ENCODE measurements around the gene ITIH5.

ITIH5 gene

DNA sequence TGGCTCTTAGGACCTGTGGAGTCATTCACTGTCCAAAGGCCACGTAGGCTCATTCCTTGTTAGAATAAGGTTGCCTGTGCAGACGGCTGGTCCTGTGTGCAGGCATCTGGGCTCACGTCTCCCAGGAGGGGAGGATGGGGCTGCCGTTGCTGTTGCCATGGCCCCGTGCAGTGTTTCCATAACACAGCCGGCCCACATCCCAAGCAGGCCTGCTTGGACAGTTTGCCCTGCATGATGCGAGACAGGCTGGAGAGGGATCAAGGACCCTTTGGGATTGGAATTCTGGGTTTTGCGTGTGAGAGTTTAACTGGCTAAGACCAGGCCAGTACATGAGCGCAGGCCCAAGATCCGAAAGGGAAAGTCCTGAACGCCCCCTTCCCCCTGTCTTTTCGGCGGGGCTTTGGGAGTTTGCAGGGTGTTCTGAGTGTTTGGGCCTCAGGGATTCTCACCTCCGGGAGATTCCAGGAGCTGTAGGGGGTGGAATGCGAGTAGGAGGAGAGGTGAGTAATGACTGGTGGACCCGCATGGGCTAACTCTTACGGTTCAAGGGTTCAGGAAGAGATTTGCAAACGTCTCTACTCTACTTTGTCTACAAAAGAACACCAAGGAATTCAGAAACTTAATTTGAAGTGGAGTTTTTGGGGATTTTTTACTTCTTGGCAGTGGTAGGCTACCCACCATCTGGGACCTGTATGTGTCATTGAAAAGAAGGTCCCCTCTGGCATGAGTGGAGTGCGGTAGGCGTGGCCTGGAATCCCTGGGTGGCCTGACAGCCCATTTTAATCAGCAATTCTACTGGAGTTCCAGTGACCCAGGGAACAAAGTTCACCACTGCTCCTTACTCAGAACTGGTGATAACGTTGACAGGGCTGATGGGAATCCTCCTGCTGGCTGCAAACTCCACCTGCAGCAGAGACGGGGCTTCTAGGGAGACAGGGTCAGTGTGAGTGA is 125.4 kb downstream of the ITIH5 start:
- Mint-ChIP-seq H3K4me1 (peaks cover 18% of the 10 kb centered on the region), H3K27ac (peak overlapping the region in 1 of 2 donors; percentile 14), H3K27me3 (no peaks in the 10 kb centered on the region), H3K4me3 (no peak overlapping the region), H3K9me3 (peaks cover 6 to 14% of the 10 kb centered on the region in 2 donors)
- DNase-seq (no peak), ATAC-seq (no peak)

DNA sequence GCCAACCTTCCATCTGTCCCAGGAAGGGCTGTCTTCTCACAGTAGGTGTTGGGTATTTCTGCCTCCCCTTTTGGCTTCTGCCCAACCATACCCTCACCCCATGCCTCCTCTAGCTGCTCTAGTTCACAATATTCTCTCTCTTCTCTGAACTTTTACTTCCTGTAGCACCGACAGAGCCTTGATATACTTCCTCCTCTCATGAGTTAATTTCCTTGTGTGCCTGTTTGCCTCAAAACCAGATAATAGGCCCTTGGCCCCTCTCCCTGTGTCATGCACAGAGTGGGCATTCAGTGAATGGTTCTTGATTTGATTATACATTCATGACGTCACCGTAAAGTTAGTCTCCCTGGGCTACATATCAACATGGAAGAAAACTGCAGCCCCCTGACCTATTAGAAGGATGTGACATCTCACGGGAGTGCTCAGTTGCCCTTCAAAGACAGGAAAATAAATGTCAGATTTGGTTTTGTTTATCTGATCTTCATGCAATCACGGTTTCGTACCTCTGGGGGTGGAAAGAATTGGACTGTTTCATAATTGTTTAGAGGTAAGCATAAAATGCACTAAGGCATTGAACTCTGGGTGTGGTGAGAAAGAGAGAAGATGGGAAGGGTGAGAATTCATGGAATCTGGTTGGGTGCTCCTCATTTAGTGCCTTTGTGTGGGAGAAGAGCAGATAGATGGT is 127.7 kb downstream of the ITIH5 start:
- peak overlapping the region in 1 of 2 donors; percentile 51 for H3K4me3 Mint-ChIP-seq
- peaks cover 18% of the 10 kb centered on the region for H3K4me1 Mint-ChIP-seq
- H3K9me3 Mint-ChIP-seq: peaks cover 6 to 14% of the 10 kb centered on the region in 2 donors
- H3K27me3 Mint-ChIP-seq: no peaks in the 10 kb centered on the region
- DNase-seq: peak in 1 of 2 donors; percentile 12
- ATAC-seq: peak; percentile 74
- H3K27ac Mint-ChIP-seq: peak overlapping the region; percentile 85 to 96

DNA sequence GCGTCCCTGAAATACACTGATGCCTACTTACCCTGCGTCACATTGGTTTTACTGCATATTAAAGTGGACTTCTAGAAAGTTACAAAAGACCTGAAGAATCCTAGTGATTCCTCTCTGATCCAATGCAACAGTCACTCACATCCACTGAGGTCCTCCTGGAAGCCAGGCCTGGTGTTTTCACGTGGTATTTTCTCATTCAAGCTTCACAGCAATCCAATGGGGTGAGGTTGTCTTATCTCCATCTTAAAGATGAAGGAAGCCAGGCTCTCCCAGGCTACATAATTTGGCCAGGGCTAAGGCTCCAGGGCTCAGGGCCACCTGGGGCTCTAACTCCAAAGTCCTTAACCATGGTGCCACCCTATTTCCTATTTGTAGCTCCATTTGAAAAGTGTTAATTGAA is 129.6 kb downstream of the ITIH5 start:
- peaks cover 6 to 14% of the 10 kb centered on the region in 2 donors for H3K9me3 Mint-ChIP-seq
- no peak overlapping the region for H3K27ac Mint-ChIP-seq
- DNase-seq (no peak), ATAC-seq (no peak)
- H3K4me3 Mint-ChIP-seq: no peak overlapping the region
- H3K27me3 Mint-ChIP-seq: no peaks in the 10 kb centered on the region
- H3K4me1 Mint-ChIP-seq: peaks cover 18% of the 10 kb centered on the region

DNA sequence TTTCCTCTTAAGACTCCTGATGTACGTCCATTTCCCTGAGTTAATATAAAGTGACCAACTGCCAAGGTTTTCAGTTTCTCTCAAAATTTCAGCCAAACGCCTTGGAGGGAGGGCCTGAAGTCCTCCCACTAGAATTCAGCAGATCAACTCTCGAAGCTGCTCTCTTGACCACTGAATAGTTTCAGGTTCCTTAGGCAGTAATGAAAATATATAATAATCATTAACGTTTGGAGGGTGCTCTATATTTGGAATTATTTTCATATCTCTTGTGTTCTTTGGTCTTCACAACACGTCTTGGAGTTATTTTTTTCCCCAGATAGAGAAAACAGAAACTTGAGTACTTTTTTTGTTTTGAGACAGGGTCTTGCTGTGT is 132.3 kb downstream of the ITIH5 start:
- no peak overlapping the region for H3K4me3 Mint-ChIP-seq
- peaks cover 13% of the 10 kb centered on the region for H3K4me1 Mint-ChIP-seq
- peaks cover 12% of the 10 kb centered on the region for H3K27me3 Mint-ChIP-seq
- H3K9me3 Mint-ChIP-seq: peaks cover 6 to 14% of the 10 kb centered on the region in 2 donors
- DNase-seq: no peak
- no peak for ATAC-seq
- H3K27ac Mint-ChIP-seq: no peak overlapping the region

DNA sequence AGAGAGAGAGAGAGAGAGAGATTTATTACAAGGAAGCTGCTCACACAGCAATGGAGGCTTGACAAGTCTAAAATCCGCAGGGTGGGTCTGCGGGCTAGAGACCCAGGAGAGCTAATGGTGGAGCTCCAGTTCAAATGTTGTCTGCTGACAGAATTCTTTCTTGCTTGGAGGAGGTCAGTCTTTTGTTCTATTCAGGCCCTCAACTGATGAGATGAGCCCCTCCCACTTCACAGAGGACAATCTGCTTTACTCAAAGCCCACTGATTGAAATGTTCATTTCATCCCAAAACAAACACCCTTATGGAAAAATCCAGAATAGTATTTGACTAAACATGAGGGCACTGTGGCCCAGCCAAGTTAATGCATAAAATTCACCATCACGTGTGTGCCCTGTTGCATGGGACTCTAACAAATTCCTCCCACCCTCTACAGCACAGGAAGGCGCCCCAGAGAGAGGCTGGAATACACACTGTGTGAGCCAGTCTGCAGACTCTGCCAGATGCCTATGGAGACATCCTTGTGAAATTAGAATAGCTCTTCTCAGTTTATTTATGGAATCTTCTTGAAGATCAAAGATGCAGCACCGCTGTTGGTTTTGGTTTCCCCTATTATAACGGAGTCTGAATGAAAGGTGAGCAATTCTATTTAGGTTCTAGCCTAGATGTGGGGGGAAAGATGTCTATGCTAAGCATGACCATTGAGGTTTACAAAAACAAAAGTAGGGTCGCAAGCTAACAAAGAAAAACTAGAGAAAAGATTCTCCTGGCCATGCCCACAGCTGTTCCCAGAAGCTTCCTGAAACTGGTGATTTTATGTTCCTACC is 132.9 kb downstream of the ITIH5 start:
- H3K4me3 Mint-ChIP-seq: no peak overlapping the region
- no peak overlapping the region for H3K27ac Mint-ChIP-seq
- ATAC-seq (no peak), DNase-seq (no peak)
- peaks cover 12% of the 10 kb centered on the region for H3K27me3 Mint-ChIP-seq
- H3K4me1 Mint-ChIP-seq: peaks cover 7% of the 10 kb centered on the region
- H3K9me3 Mint-ChIP-seq: peaks cover 1 to 9% of the 10 kb centered on the region in 2 donors

DNA sequence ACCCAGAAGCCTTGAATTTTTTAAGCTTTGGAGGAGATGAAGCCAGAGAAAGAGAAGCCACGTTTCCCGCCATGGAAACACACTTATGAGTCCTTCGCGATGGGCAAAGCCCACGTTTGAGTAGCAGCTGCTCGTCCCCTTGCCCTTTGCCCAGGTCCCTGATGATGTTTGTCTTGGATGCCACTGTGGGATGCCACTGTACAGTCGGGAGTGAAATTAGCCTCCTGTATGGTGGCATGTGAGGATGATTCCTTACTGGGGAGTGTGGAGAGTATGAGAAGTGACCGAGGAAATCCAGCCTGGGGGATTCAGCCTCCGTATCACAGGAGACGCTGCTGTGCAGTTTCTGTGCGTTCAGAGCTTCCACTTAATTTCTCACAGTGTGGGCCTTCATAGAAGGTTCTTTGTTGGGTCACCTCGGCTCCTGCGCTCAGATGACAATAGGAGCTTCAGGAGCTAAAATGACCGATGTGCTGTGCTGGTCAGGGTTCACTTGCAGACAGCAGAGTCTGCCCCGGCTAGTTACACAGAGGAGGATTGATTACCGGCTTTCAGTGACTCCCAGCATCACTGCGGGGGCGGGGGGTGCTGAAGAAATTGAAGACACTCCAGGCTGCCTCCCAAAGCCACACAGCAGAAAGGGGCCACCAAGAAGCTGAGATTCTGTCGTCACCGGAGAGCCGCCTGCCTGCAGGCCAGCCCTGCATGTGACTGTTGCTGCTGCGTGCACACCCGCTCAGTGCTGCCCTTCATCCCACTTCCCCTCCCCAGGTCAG is 133.9 kb downstream of the ITIH5 start:
- Mint-ChIP-seq H3K9me3 (no peaks in the 10 kb centered on the region), H3K27me3 (peaks cover 12% of the 10 kb centered on the region), H3K27ac (no peak overlapping the region), H3K4me1 (no peaks in the 10 kb centered on the region), H3K4me3 (no peak overlapping the region)
- no peak for ATAC-seq
- no peak for DNase-seq

DNA sequence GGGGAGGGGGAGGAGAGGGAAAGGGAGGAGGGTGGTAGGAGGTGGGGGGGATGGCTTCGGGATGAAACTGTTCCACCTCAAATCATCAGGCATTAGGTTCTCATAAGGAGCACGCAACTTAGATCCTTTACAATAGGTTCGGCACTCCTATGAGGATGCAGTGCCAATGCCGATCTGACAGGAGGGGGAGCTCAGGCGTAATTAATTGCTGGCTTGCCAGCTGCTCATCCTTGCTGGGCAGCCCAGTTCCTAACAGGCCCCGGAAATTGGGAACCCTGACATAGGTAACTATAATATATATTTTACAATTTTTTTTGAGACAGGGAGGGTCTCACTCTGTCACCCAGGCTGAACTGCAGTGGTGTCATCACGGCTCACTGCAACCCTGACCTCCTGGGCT is 137.1 kb downstream of the ITIH5 start:
- Mint-ChIP-seq H3K4me3 (no peak overlapping the region), H3K27me3 (peaks cover 12% of the 10 kb centered on the region), H3K4me1 (peaks cover 7% of the 10 kb centered on the region), H3K27ac (no peak overlapping the region), H3K9me3 (no peaks in the 10 kb centered on the region)
- no peak for ATAC-seq
- DNase-seq: no peak

DNA sequence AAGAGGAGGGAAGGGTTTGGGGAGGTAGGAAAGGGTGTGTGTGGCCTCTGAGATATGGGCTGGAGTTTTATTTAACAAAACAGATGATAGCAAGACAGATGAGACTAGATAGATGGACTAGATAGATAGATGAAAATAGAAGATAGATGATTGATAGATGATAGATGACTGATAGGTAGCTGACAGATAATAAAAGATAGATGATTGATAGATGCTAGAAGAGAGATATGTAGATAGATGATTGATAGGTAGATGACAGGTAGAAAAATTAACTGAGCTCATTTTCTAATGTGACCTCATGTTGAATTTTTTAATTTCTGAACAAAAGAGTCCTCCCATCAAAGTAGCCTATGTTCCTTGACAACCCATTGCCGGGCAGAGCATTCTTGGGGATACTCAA is 139.3 kb downstream of the ITIH5 start:
- H3K4me3 Mint-ChIP-seq: no peak overlapping the region
- DNase-seq (no peak), ATAC-seq (no peak)
- H3K27me3 Mint-ChIP-seq: peaks cover 12% of the 10 kb centered on the region
- no peaks in the 10 kb centered on the region for H3K9me3 Mint-ChIP-seq
- H3K4me1 Mint-ChIP-seq: peaks cover 7% of the 10 kb centered on the region
- H3K27ac Mint-ChIP-seq: no peak overlapping the region

DNA sequence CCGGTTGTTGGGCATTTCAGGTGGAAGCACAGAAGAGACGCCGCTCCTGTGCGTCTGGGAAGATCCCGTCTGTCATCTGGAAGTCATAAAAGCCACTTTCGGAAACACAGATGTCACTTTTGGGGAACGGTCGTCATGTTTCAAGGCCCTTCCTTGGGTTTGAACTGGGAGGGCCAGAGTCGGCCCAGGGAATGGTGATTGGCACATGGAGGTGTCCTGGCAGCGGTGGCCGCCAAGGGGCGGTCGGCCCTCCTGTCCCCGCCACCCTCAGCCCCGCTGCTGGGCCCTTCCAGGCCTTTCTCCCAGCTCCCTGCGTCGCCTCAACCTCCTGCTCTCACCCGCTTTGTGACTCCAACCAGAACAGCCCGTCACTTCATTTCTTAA is 140.8 kb downstream of the ITIH5 start:
- Mint-ChIP-seq H3K9me3 (no peaks in the 10 kb centered on the region), H3K27me3 (peaks cover 5% of the 10 kb centered on the region), H3K4me3 (no peak overlapping the region), H3K27ac (peak overlapping the region in 1 of 2 donors; percentile 45), H3K4me1 (peaks cover 13% of the 10 kb centered on the region)
- ATAC-seq (no peak), DNase-seq (no peak)

DNA sequence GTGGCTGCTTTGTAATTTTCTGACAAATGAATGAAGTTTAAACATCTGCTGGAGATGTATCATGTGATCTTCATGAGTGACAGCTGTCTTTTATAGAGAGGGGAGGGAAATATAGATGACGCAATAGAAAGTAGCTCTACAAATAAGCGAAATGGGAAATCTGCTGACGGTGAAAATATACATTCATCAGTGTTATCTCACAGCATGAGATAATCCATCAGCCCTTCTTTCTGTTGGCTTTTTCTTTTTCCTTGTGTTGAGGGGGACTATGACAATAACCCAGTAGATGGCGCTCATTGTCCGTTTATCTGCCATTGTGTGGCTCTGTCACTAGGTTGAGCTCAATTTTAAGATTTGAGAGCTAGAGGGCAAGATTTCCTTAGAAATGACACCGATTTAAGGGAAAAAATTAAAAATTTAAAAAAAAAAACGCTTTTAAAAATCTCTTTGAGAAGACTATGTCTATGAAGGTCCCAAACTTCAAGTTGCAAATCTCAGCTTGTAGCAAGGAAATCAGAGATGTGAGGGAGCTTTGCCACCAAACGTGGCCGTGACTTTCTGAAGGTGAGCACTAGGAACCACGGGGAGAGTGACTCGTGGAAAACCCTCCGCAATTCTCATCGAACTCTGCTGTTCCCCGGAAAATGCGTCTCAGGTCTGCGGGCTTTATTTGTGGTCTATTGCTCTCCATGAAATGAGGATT is 141.3 kb downstream of the ITIH5 start:
- Mint-ChIP-seq H3K27me3 (no peaks in the 10 kb centered on the region), H3K9me3 (no peaks in the 10 kb centered on the region), H3K4me1 (peaks cover 18% of the 10 kb centered on the region), H3K27ac (peak overlapping the region in 1 of 2 donors; percentile 42), H3K4me3 (no peak overlapping the region)
- DNase-seq (peak; percentile 58 to 65), ATAC-seq (peak; percentile 91)

DNA sequence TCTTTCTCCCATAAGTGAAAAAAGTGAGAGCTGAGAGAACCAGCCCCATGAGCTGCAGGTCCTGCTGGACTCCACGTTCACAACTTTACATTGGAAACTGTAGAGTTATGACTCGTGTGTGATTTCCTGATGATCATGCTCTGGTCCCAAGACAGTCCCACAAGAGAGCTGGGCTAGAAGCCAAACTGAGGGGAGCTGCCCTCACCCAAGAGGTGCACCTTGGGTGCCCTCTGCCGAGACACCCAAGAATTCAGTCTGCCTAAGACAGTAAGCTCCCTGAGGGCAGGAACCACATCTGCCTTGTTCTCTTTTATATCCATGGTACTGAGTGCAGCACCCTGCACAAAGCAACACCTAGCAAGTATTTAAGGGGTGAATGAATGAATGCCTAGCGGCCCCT is 143.1 kb downstream of the ITIH5 start:
- no peak for DNase-seq
- ATAC-seq: no peak
- Mint-ChIP-seq H3K9me3 (no peaks in the 10 kb centered on the region), H3K27me3 (no peaks in the 10 kb centered on the region), H3K27ac (no peak overlapping the region), H3K4me1 (peaks cover 18% of the 10 kb centered on the region), H3K4me3 (no peak overlapping the region)

DNA sequence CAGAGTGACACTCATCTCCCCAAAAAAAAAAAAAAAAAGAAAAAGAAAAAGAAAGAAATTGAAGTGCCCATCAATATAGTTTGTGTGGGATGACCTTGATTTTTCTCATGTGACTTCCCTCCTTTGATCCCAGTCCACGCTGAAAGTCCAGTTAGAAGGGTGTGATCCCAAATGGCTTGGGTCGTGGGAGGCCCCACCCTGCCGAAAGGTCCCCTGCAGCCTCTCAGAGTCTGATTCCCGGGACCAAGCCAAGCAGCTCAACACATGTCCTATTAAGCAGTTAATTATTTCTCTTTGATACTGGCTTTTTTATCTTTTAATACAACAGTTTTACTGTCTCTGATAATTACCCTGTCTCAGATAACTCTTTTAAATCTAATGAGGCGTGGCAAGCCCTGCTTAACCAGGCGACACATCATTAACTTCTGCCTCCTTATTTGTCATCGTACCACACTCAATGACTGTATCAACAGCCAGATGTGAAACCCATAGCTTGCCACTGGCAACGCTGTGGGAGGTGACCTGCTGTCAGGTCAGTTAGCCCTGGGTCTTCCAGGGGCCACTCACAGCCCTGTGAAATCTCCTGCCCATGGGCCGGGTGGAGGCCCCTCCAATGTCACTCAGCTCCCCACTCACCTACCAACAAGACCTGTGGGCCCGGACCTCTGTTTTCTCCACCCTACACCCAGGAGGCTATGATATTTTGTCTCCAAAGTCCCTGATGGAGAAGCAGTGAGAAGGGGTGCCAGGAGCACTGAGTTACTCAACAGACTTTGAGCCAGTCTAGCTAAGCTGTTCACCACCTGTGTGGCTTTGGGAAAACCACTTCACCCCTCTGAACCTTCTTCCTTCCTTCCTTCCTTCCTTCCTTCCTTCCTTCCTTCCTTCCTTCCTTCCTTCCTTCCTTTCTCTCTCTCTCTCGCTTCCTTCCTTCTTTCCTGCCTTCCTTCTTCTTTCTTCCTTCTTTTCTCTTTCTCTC is 146.0 kb downstream of the ITIH5 start:
- H3K9me3 Mint-ChIP-seq: no peaks in the 10 kb centered on the region
- H3K27me3 Mint-ChIP-seq: no peaks in the 10 kb centered on the region
- ATAC-seq: no peak
- H3K4me3 Mint-ChIP-seq: no peak overlapping the region
- DNase-seq: no peak
- peak overlapping the region in 1 of 2 donors; percentile 81 for H3K27ac Mint-ChIP-seq
- H3K4me1 Mint-ChIP-seq: peaks cover 18% of the 10 kb centered on the region

DNA sequence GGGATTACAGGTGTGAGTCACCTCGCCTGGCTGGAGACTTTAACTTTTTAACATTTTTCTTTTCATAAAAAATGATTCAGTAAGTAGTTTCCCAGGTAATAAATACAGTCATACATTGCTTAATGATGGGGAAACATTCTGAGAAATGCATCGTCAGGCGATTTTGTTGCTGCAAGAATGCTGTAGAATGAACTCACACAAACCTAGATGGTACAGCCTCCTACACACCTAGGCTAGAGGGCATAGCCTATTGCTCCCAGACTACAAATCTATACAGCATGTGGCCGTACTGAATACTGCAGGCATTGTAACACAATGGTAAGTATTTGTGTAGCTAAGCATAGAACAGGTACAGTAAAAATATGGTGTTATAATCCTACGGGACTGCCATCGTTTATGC is 147.4 kb downstream of the ITIH5 start:
- Mint-ChIP-seq H3K27ac (peak overlapping the region in 1 of 2 donors; percentile 68), H3K4me1 (peaks cover 16% of the 10 kb centered on the region), H3K9me3 (no peaks in the 10 kb centered on the region), H3K27me3 (no peaks in the 10 kb centered on the region), H3K4me3 (no peak overlapping the region)
- ATAC-seq (no peak), DNase-seq (no peak)

Measured in stimulated activated naive CD8-positive, alpha-beta T cell treated with anti-CD3 and anti-CD28 coated beads, Interleukin-15, amount 100 ng/mL, for 72 hours (primary cell).